Right atrium auricular region (tissue), 2 donors: Measurements from ENCODE around the gene FMNL1. TPM values are rescaled to one million over a fixed set of nuclear protein-coding genes. Genes with fewer than 3 reads are reported as not detected.
"Not testable (repeated sequence)": the region's sequence is repeated elsewhere in the genome, so short reads cannot be mapped to it uniquely, and the experiment has no call there.

Experiments used
- DNase-seq: peaks from one replicate; pipeline ENCODE4 v3.0.0-alpha.2; 2019; ENCODE audit warnings: low spot score
- H3K27ac ChIP-seq, 2 donors: fragments of 200-600 bp; sonication (generic); 1 replicate in 1 of 2; 2 replicates in 1 of 2; pipeline ENCODE4 v1.5.1; 2016 to 2019
- H3K27me3 ChIP-seq, 2 donors: fragments of 200-600 bp; sonication (generic); one replicate each; pipeline versions ENCODE4 v1.5.1 to v1.6.0; 2017 to 2019
- H3K36me3 ChIP-seq: fragments of 200-600 bp; sonication (generic); one replicate; pipeline ENCODE4 v1.5.1; 2016
- H3K4me1 ChIP-seq, 2 donors: fragments of 200-600 bp; sonication (generic); one replicate each; pipeline versions ENCODE4 v1.5.1 to v1.6.0; 2017 to 2019
- H3K4me3 ChIP-seq, 2 donors: fragments of 200-600 bp; sonication (generic); 1 replicate in 1 of 2; 2 replicates in 1 of 2; pipeline ENCODE4 v1.5.1; 2017 to 2019; ENCODE audit warnings: mild to moderate bottlenecking in 1 of 2, moderate library complexity in 1 of 2
- H3K9me3 ChIP-seq, 2 donors: fragments of 200-600 bp; sonication (generic); one replicate each; pipeline ENCODE4 v1.5.1; 2019
- total RNA-seq, 2 donors: library from RNA; depleted of rRNA; stranded (reverse); fragments of >200 nt; gene quantifications; one replicate each; pipeline ENCODE4 v1.1.0, GENCODE V29; 2016
- TF ChIP-seq, protein P1 (sequence below), 2 donors: fragments of 200-600 bp; sonication (generic); IDR thresholded peaks; one replicate each; pipeline ENCODE4 v1.5.1; 2019; ENCODE audit warnings: antibody characterized with exemption in 2 of 2

Gene FMNL1
- total RNA-seq, 2 donors from 2014 or later = 7.6 to 13.6 TPM

DNA sequence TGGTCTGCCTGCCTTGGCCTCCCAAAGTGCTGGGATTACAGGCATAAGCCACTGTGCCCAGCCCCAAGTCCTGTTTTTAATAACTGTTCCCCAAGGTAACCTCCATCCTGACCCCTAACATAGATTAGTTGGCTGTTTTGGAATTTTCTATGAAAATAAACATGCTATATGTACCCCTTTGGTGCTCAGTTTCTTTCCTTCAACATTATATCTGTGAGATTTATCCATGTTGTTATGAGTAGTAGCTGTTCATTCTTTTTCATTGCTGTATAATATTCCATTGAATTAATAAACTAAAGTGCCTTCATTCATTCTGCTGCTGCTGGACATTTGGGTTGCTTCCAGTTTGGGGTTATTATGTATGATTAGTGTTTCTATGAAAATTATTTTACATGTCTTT is 26.3 kb upstream of the FMNL1 start:
- Histone ChIP-seq H3K9me3 (no peaks in the 10 kb centered on the region), H3K4me1 (peaks cover 0 to 9% of the 10 kb centered on the region in 2 donors), H3K27me3 (no peaks in the 10 kb centered on the region), H3K4me3 (no peak overlapping the region), H3K36me3 (no peaks in the 10 kb centered on the region), H3K27ac (no peak overlapping the region)
- no peak for DNase-seq
- TF ChIP-seq, protein P1, sequence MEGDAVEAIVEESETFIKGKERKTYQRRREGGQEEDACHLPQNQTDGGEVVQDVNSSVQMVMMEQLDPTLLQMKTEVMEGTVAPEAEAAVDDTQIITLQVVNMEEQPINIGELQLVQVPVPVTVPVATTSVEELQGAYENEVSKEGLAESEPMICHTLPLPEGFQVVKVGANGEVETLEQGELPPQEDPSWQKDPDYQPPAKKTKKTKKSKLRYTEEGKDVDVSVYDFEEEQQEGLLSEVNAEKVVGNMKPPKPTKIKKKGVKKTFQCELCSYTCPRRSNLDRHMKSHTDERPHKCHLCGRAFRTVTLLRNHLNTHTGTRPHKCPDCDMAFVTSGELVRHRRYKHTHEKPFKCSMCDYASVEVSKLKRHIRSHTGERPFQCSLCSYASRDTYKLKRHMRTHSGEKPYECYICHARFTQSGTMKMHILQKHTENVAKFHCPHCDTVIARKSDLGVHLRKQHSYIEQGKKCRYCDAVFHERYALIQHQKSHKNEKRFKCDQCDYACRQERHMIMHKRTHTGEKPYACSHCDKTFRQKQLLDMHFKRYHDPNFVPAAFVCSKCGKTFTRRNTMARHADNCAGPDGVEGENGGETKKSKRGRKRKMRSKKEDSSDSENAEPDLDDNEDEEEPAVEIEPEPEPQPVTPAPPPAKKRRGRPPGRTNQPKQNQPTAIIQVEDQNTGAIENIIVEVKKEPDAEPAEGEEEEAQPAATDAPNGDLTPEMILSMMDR (IDR thresholded peaks at IDR 0.05) = no peak

GRCh38 chr17:45197108-45197507 is 24.6 kb upstream of the FMNL1 start:
- no peak for DNase-seq
- Histone ChIP-seq H3K36me3 (no peaks in the 10 kb centered on the region), H3K4me1 (peaks cover 0 to 9% of the 10 kb centered on the region in 2 donors), H3K27me3 (no peaks in the 10 kb centered on the region), H3K9me3 (no peaks in the 10 kb centered on the region), H3K27ac (no peak overlapping the region), H3K4me3 (no peak overlapping the region)
- TF ChIP-seq, protein P1 (IDR thresholded peaks at IDR 0.05) = no peak

DNA sequence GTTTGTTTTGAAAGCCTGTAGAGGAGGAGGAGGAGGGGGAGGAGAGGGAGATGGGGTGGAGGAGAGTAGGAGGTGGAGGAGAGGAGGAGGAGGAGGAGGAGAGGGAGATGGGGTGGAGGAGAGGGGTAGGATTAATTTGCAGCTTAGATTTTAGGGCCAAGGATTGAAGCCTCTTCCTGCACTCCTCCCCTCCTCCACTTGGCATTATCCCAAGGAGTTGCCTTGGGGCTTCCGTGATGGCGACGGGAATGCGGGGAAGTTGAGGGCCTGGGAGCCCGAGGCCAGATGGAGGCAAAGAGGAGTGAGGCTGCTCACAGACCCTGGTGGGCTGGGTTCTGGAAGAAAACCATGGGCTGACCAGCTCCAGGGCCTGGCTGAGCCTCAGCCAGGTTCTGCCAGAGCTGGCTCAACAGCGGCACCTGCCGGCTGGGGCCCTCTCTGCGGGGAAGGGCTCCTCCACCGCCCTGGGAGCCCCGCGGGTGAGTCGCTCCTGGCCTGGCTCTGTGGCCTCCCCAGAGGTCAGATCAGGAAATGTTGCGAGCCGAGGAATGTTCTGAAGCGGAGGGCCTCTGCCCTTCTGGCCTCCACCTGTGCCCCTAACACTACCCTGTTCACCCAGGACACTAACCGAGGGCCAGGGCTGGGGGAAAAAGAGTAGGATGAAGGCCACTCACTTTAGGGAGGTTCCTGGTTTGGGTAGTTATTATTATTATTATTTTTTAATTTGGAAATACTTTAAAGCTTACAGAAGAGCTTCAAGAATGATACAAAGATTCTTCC is 23.9 kb upstream of the FMNL1 start:
- H3K4me1 ChIP-seq = peaks cover 0 to 9% of the 10 kb centered on the region in 2 donors
- no peaks in the 10 kb centered on the region for H3K9me3 ChIP-seq
- TF ChIP-seq, protein P1 (IDR thresholded peaks at IDR 0.05) = peak; percentile 97 to 99
- peak overlapping the region in 1 of 2 donors; percentile 56 for H3K27ac ChIP-seq
- DNase-seq = peak; percentile 94
- H3K36me3 ChIP-seq = no peaks in the 10 kb centered on the region
- H3K4me3 ChIP-seq = no peak overlapping the region
- H3K27me3 ChIP-seq = no peaks in the 10 kb centered on the region

DNA sequence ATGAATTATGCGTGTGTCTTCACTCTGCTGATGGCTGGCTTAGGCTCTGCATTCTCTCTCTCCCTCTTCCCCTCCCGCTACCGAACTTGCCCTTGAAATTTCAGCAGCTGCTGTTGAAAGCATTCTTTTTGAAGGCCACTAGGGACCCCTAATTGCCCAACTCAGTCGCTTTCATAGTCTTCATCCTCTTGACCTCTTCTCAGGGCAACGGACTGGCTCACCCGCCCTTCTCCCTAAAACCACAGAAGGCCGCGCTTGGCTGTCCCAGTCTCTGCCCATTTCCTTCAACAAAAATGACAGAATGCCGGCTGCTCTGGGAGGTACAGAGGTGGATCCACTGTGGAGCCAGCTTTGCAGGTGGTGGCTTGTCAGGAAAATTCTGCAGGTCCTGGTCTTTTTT is 21.0 kb upstream of the FMNL1 start:
- H3K27me3 ChIP-seq = no peaks in the 10 kb centered on the region
- no peaks in the 10 kb centered on the region for H3K9me3 ChIP-seq
- peaks cover 0 to 9% of the 10 kb centered on the region in 2 donors for H3K4me1 ChIP-seq
- TF ChIP-seq, protein P1 (IDR thresholded peaks at IDR 0.05) = no peak
- DNase-seq = peak; percentile 82
- H3K36me3 ChIP-seq = no peaks in the 10 kb centered on the region
- peak overlapping the region in 1 of 2 donors; percentile 56 for H3K27ac ChIP-seq
- no peak overlapping the region for H3K4me3 ChIP-seq

- TF ChIP-seq, protein P1 (IDR thresholded peaks at IDR 0.05) = no peak
- H3K27me3 ChIP-seq = no peaks in the 10 kb centered on the region
- no peak overlapping the region for H3K4me3 ChIP-seq
- peaks cover 0 to 9% of the 10 kb centered on the region in 2 donors for H3K4me1 ChIP-seq
- H3K9me3 ChIP-seq = no peaks in the 10 kb centered on the region
- peak overlapping the region in 1 of 2 donors; percentile 56 for H3K27ac ChIP-seq
- no peak for DNase-seq
- no peaks in the 10 kb centered on the region for H3K36me3 ChIP-seq
Observed at GRCh38 chr17:45201457-45201856, 20.2 kb upstream of the FMNL1 start.

DNA sequence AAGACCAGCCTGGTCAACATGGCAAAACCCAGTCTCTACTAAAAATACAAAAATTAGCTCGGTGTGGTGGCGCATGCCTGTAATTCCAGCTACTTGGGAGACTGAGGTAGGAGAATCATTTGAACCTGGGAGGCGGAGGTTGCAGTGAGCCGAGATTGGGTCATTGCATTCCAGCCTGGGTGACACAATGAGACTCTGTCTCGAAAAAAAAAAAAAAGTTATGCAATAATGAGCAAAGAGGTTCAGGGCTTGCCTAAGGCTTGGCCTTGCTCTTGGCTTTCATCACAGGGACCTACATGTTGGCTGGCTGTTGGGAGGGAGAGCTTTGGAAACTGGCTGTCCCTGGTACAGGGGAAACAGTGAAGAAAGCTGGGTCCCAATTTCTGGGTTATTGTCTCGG is 19.8 kb upstream of the FMNL1 start:
- H3K4me3 ChIP-seq, H3K4me1 ChIP-seq, H3K27me3 ChIP-seq, H3K36me3 ChIP-seq, H3K9me3 ChIP-seq: not testable (repeated sequence)
- DNase-seq = peak; percentile 82
- peak overlapping the region in 1 of 2 donors; percentile 56 for H3K27ac ChIP-seq
